Naive B cell (primary cell): ENCODE measurements around the gene USP6. TPM values are rescaled to one million over a fixed set of nuclear protein-coding genes. Genes with fewer than 3 reads are reported as not detected.

Experiments
- polyA plus RNA-seq, 6 donors: library from polyadenylated mRNA; unstranded; fragments of 300-500 nt; fragmentation: Illumina TruSeq; gene quantifications; one replicate each; pipeline ENCODE4 v1.2.3, GENCODE V29; 2021; ENCODE audit warnings: low read depth in 6 of 6

Gene USP6
- polyA plus RNA-seq, 6 donors from 2014 or later = 0.06 to 0.37 (median 0.12) TPM

Other genes starting within 250 kb of the USP6 start
- 1 to 10 TPM in 5 of 6 donors, not detected in 1; 1.6 to 2.6 (median 2.1) TPM for gene C17orf107, start 216.5 kb upstream of the USP6 start, polyA plus RNA-seq
- under 1 TPM in 5 of 6 donors, not detected in 1; 0.18 to 0.59 (median 0.37) TPM for gene CHRNE, start 212.9 kb upstream of the USP6 start, polyA plus RNA-seq
- gene GP1BA, start 183.8 kb upstream of the USP6 start, polyA plus RNA-seq = under 1 TPM in 4 of 6 donors, not detected in 2; 0.42 to 1.00 (median 0.56) TPM
- gene SLC25A11, start 176.0 kb upstream of the USP6 start, polyA plus RNA-seq = 10 to 100 TPM; 61.0 to 89.1 (median 71.4) TPM
- 10 to 100 TPM; 19.9 to 25.8 (median 22.7) TPM for gene RNF167, start 175.8 kb upstream of the USP6 start, polyA plus RNA-seq
- 1,000 to 10,000 TPM; 1,151 to 1,601 (median 1,370) TPM for gene PFN1, start 167.5 kb upstream of the USP6 start, polyA plus RNA-seq
- 1 to 10 TPM in 4 of 6 donors, under 1 TPM in 1, not detected in 1; 0.79 to 3.2 (median 1.2) TPM for gene ENO3, start 164.9 kb upstream of the USP6 start, polyA plus RNA-seq
- gene SPAG7, start 148.2 kb upstream of the USP6 start, polyA plus RNA-seq = 100 to 1,000 TPM in 3 of 6 donors, 10 to 100 TPM in 3; 92.4 to 171 (median 104) TPM
- 10 to 100 TPM in 1 of 6 donors, 1 to 10 TPM in 5; 3.3 to 16.7 (median 5.2) TPM for gene CAMTA2, start 128.4 kb upstream of the USP6 start, polyA plus RNA-seq
- gene INCA1, start 118.5 kb upstream of the USP6 start, polyA plus RNA-seq = under 1 TPM in 3 of 6 donors, not detected in 3; 0.40 to 0.98 (median 0.41) TPM
- gene KIF1C, start 118.1 kb upstream of the USP6 start, polyA plus RNA-seq = 1 to 10 TPM in 3 of 6 donors, under 1 TPM in 2, not detected in 1; 0.16 to 3.6 (median 2.0) TPM
- not detected for gene SLC52A1, start 80.6 kb upstream of the USP6 start, polyA plus RNA-seq
- gene ZFP3, start 37.6 kb upstream of the USP6 start, polyA plus RNA-seq = 1 to 10 TPM; 1.7 to 4.1 (median 3.6) TPM
- 10 to 100 TPM in 3 of 6 donors, 1 to 10 TPM in 3; 6.3 to 25.3 (median 10.1) TPM for gene ZNF232, start 4.2 kb upstream of the USP6 start, polyA plus RNA-seq
- gene ZNF594, start 75.8 kb downstream of the USP6 start, polyA plus RNA-seq = 1 to 10 TPM in 5 of 6 donors, under 1 TPM in 1; 0.82 to 4.8 (median 4.0) TPM
- 100 to 1,000 TPM in 3 of 6 donors, 10 to 100 TPM in 3; 80.4 to 181 (median 103) TPM for gene SCIMP, start 118.8 kb downstream of the USP6 start, polyA plus RNA-seq
- 10 to 100 TPM; 54.6 to 90.2 (median 71.8) TPM for gene RABEP1, start 166.3 kb downstream of the USP6 start, polyA plus RNA-seq